A549 (cell line): ENCODE results near the gene SLC15A5.

Experiments used
- CHD2 ChIP-seq: fragments of 150-350 bp; IDR thresholded peaks from 2 replicates; pipeline ENCODE4 v1.6.1; 2014; ENCODE audit warnings: low read length; ENCODE audit not compliant: partially characterized antibody
- CTCF ChIP-seq: fragments of >200 bp; sonication (Bioruptor Twin); formaldehyde crosslinking; IDR thresholded peaks from 3 replicates; pipeline ENCODE4 v1.5.1; 2016
- FOXS1 ChIP-seq: fragments of 250-450 bp; sonication (Bioruptor Pico); IDR thresholded peaks from 2 replicates; pipeline ENCODE4 v1.5.0; 2020; ENCODE audit warnings: mild to moderate bottlenecking, moderate library complexity
- JUNB ChIP-seq: fragments of >200 bp; sonication (Bioruptor Twin); formaldehyde crosslinking; IDR thresholded peaks from 2 replicates; pipeline ENCODE4 v1.6.1; 2016
- MAX ChIP-seq: IDR thresholded peaks from 2 replicates; pipeline ENCODE4 v1.6.1; 2012
- MAZ ChIP-seq: fragments of 150-350 bp; IDR thresholded peaks from 2 replicates; pipeline ENCODE4 v1.6.1; 2014; ENCODE audit warnings: antibody characterized with exemption, low read depth, low read length, borderline replicate concordance
- MYC ChIP-seq: IDR thresholded peaks from 2 replicates; pipeline ENCODE4 v1.6.1; 2012; ENCODE audit warnings: mild to moderate bottlenecking, inconsistent platforms, low read length, improper control_type of control experiment, borderline replicate concordance
- POLR2AphosphoS2 ChIP-seq: conservative IDR thresholded peaks from 2 replicates; pipeline ENCODE4 v1.6.1; 2012; ENCODE audit warnings: low read length, improper control_type of control experiment, inconsistent platforms
- RAD21 ChIP-seq, 2 experiments: fragments of >200 bp in 1 of 2; sonication (Bioruptor Twin) in 1 of 2; formaldehyde crosslinking in 1 of 2; IDR thresholded peaks in 1 of 2; conservative IDR thresholded peaks in 1 of 2; 2 replicates in 1 of 2; 3 replicates in 1 of 2; pipeline ENCODE4 v1.6.1; 2012 to 2018; ENCODE audit warnings: inconsistent platforms in 1 of 2
- RARB ChIP-seq: fragments of 250-450 bp; sonication (Bioruptor Pico); IDR thresholded peaks from 2 replicates; pipeline ENCODE4 v1.8.0; 2021; ENCODE audit warnings: mild to moderate bottlenecking, moderate library complexity
- USF2 ChIP-seq: fragments of 450-650 bp; IDR thresholded peaks from 2 replicates; pipeline ENCODE4 v1.6.1; 2014; ENCODE audit warnings: antibody characterized with exemption
- ZSCAN20 ChIP-seq: fragments of 250-450 bp; sonication (Bioruptor Pico); IDR thresholded peaks from 2 replicates; pipeline ENCODE4 v1.8.0; 2022; ENCODE audit warnings: mild to moderate bottlenecking, moderate library complexity
- TF ChIP-seq, protein P1 (sequence below): fragments of 250-450 bp; sonication (Bioruptor Pico); IDR thresholded peaks from 2 replicates; pipeline ENCODE4 v1.5.0; 2020; ENCODE audit warnings: low read depth, mild to moderate bottlenecking, moderate library complexity

GRCh38 chr12:16241346-16241745 lies 36.1 kb downstream of the SLC15A5 start:
- TF ChIP-seq CTCF (no peak), RARB (no peak), MYC (no peak), CHD2 (no peak), JUNB (no peak), MAZ (no peak), USF2 (no peak), MAX (no peak), POLR2AphosphoS2 (no peak), FOXS1 (no peak), ZSCAN20 (CRISPR knock-in tag) (no peak), RAD21 (conservative IDR thresholded peaks at IDR 0.05 in 1 of 2, IDR thresholded peaks at IDR 0.05 in 1 of 2) (no peak)
- TF ChIP-seq, protein P1, sequence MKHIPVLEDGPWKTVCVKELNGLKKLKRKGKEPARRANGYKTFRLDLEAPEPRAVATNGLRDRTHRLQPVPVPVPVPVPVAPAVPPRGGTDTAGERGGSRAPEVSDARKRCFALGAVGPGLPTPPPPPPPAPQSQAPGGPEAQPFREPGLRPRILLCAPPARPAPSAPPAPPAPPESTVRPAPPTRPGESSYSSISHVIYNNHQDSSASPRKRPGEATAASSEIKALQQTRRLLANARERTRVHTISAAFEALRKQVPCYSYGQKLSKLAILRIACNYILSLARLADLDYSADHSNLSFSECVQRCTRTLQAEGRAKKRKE (CRISPR knock-in tag), result no peak
